Adipocyte (in vitro differentiated cells): ENCODE data around the gene E2F2.

Experiments used
- DNase-seq: peaks from one replicate; pipeline ENCODE4 v3.0.0-alpha.2; 2015; ENCODE audit warnings: low read depth
- H3K27me3 ChIP-seq: replicated peaks from 2 replicates; pipeline ENCODE4 v1.7.0; 2013; ENCODE audit warnings: mild to moderate bottlenecking, low read length, moderate library complexity; ENCODE audit not compliant: control insufficient read depth, insufficient read depth
- H3K36me3 ChIP-seq: 2 replicates; pipeline ENCODE4 v1.7.0; 2013; ENCODE audit warnings: low read length, mild to moderate bottlenecking, moderate library complexity; ENCODE audit not compliant: control insufficient read depth, insufficient read depth, severe bottlenecking
- H3K4me1 ChIP-seq: 2 replicates; pipeline ENCODE4 v1.7.0; 2013; ENCODE audit warnings: mild to moderate bottlenecking, low read length, moderate library complexity; ENCODE audit not compliant: control insufficient read depth, insufficient read depth
- H3K4me3 ChIP-seq: 2 replicates; pipeline ENCODE4 v1.7.0; 2013; ENCODE audit warnings: mild to moderate bottlenecking, low read length, moderate library complexity
- H3K9ac ChIP-seq: 2 replicates; pipeline ENCODE4 v1.7.0; 2013; ENCODE audit warnings: mild to moderate bottlenecking, low read length, moderate library complexity
- H3K9me3 ChIP-seq: 2 replicates; pipeline ENCODE4 v1.7.0; 2013; ENCODE audit warnings: mild to moderate bottlenecking, low read length, moderate library complexity; ENCODE audit not compliant: control insufficient read depth

Gene E2F2

DNA sequence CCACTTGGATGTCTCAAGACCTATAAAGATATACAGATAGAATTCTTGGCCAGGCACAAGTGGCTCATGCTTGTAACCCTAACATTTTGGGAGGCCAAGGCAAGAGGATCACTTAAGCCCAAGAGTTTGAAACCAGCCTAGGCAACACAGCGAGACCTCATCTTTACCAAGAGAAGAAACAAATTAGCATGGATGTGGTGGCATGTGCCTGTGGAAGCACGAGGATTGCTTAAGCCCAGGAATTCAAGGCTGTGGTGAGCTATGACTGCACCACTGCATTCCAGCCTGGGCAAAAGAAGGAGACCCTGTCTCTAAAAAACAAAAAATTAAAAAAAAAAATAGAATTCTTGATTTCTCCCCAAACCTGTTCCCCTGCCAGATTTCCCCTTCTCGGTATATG, 55.4 kb downstream of the E2F2 start:
- H3K4me1 ChIP-seq = peaks cover 84% of the 10 kb centered on the region
- H3K36me3 ChIP-seq = no peaks in the 10 kb centered on the region
- H3K9me3 ChIP-seq = no peaks in the 10 kb centered on the region
- no peaks in the 10 kb centered on the region for H3K27me3 ChIP-seq
- H3K4me3 ChIP-seq = no peak overlapping the region
- DNase-seq = peak; percentile 64
- H3K9ac ChIP-seq = peak overlapping the region; percentile 37

DNA sequence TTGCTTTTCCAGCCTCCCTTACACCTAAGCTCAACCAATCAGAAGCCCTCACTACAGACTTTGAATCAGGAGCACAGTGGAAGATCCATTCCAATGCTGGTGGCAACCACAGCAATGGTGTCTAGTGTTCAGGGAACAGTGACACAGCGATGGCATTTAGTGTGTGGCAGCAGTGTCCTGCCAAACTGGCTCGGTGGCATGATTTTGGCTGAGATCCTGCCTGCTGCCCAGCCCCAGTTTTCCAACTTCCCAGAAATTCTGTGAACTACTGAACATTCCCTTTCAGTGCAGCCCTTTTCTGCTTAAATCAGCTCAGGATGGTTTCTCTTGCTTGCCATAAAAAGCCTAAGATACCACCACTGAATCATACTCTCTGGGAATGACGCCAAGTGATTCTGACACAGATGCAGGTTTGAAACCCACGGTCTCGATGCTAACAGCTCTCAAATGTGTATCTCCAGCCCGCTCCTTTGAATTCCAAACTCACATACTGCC, 55.9 kb downstream of the E2F2 start:
- Histone ChIP-seq H3K4me3 (no peak overlapping the region), H3K27me3 (no peaks in the 10 kb centered on the region), H3K4me1 (peaks cover 84% of the 10 kb centered on the region), H3K36me3 (no peaks in the 10 kb centered on the region), H3K9me3 (no peaks in the 10 kb centered on the region), H3K9ac (peak overlapping the region; percentile 37)
- peak; percentile 88 for DNase-seq

DNA sequence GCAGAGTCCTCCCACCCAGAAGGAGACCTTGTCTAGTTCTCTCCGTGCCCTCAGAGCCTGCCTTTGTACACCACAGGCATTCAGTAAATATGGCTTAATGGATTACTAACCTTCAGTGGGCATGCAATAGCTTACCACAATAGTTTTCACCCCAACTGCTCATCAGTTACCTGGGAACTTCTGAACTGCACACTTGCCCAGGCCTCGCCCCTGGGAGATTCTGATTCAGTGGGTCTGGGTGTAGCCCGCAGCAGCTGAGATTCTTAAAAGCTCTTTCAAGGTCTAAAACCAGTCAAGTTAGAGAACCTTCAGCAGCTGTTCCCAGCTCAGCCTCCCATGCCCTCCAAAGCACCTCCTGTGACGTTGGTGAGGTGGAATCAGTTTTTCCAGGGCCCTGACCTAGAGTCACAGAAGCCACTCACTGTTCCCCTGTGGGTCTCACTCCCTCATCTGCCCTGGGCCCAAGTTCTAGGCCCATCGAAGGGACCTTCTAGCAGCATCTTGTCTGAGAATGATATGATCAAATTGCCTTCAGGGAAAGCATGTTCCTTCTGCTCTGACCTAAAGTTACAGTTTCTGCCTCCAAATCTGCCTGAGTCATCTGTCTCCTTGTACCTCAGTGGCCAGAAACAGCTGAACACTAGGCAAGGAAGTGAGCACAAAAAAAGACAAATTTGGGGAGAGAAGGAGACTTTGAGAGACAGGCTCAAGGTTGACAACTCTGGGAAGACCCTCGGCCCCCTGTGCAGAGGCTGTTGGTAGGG, 57.8 kb downstream of the E2F2 start:
- Histone ChIP-seq H3K4me1 (peaks cover 82% of the 10 kb centered on the region), H3K4me3 (no peak overlapping the region), H3K27me3 (no peaks in the 10 kb centered on the region), H3K9me3 (no peaks in the 10 kb centered on the region), H3K36me3 (no peaks in the 10 kb centered on the region), H3K9ac (peak overlapping the region; percentile 37)
- peak; percentile 71 for DNase-seq

DNA sequence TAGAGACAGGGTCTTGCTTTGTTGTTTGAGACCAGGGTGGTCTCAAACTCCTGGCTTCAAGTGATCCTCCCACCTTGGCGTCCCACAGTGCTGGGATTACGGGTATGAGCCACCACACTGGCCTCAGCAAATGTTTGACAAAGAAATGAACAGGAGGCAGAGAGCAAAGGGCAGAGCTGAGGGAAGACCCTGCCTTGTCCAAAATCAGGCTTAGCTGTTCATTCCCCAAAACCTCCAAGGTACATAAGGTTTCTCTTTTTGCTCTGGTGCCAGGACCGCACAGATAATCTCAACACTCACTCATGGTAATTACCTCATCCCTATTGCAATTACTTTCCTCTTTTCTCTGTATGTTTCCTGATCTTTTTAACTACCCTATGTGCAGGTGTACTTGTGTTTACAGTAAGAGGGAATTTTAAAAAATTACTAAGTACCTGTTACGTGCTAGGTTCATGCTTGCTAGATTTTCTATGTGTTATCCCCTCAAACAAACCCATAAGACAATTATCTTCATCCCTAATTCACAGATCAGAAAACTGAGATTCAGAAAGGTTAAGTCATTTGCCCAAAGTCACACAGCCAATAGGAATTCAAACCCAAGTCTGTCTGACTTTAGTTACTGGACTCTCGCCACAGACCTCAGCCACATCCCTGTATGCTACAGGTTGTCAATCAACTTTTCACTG, 58.5 kb downstream of the E2F2 start:
- Histone ChIP-seq H3K36me3 (no peaks in the 10 kb centered on the region), H3K4me3 (no peak overlapping the region), H3K9ac (peak overlapping the region; percentile 37), H3K9me3 (no peaks in the 10 kb centered on the region), H3K4me1 (peaks cover 85% of the 10 kb centered on the region), H3K27me3 (no peaks in the 10 kb centered on the region)
- DNase-seq = no peak

DNA sequence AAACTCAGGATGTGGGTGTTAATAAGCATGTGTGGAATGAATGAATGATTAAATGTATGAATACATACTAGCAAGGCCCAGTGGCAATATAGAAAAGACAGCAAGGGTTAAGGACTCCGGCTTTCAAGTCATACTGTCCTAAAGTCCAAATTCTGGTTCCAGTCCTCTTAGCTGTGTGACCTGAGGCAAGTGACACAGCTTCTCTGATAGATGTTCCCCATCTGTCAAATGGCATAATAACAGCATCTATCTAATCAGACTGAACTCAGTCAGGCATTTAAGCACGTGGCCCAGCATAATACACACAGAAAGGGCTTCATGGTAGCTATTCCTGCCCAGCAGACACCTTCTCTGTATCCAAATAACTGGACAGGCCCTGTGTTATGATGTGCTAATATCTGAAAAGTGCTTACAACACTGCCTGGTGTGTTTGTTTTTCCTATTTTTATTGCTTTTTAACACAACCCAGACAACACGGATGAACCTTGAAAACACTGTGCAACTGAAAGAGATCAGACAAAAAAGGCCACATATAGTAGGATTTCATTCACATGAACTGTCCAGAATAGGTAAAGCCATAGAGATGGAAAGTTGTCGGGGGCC, 59.5 kb downstream of the E2F2 start:
- H3K4me3 ChIP-seq = no peak overlapping the region
- no peaks in the 10 kb centered on the region for H3K9me3 ChIP-seq
- peaks cover 81% of the 10 kb centered on the region for H3K4me1 ChIP-seq
- H3K27me3 ChIP-seq = no peaks in the 10 kb centered on the region
- H3K9ac ChIP-seq = peak overlapping the region; percentile 36
- no peak for DNase-seq
- H3K36me3 ChIP-seq = no peaks in the 10 kb centered on the region

DNA sequence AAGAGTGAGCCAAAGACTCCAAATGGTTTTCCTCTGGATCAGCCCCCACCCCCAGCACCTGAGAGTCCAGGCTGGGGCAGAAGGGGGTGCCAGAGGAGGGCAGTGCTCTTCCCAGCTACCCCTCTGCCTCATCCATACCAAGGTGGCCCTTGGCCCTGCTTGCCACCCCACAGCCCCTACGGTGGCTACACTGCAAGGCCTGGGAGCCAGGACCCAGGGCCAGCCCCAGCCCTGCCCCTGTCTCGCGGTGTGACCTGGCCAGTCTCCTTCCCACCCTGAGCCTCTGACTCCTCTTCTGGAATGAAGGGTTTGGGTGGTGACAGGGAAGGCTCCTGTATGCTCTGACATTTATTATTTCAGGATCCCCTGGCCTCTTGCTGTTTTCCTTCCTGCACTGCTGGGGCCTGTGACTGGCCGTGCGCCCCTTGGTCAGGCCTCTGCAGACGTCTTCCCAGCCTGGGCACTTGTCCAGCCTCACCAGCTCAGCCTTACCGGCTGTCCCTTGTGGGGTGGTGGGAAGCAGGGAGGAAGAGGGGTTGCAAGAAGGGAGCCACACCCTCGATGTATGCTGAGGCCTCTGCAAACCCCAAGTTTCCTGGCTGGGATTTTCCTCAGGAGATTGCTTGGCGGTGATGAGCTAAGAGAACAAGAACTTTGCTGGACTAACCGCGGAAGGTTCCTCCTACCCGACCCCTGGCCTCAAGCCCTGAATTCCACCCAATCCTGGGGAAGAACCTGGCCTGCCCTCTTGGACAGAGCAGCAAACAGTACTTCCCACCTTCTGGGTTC, 60.6 kb downstream of the E2F2 start:
- Histone ChIP-seq H3K36me3 (no peaks in the 10 kb centered on the region), H3K9ac (peak overlapping the region; percentile 75), H3K27me3 (no peaks in the 10 kb centered on the region), H3K4me1 (peaks cover 70% of the 10 kb centered on the region), H3K9me3 (no peaks in the 10 kb centered on the region), H3K4me3 (no peak overlapping the region)
- DNase-seq = peak; percentile 24

DNA sequence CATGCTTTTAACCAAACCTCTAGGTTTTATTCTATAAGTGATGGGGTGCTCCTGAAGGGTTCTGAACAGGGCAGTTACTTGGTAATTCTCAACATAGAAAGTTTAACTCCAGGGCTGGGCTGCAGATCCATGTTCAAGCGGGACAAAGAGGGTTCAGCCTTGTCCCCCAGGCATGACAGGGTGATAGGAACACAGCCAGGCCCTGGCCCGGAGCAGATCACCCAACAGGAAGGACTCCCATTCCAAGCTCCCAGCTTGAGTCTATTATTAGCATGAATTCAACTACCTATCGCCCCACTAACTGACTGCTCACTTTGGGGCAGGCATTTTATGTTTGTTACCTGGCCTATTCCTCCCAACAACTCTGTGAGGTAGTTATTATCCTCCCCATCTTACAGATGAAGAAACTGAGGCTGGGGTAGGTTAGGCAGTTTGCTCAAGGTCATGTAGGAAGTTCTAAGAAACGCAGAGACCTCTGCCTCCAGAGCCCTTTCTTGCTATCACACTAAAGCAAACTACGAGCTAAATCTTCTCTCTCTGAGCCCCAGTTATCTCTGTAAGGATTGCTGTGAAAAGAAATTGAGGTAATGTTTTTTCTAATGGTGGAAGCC, 61.6 kb downstream of the E2F2 start:
- H3K9me3 ChIP-seq = no peaks in the 10 kb centered on the region
- peaks cover 61% of the 10 kb centered on the region for H3K4me1 ChIP-seq
- no peak overlapping the region for H3K4me3 ChIP-seq
- no peak for DNase-seq
- no peaks in the 10 kb centered on the region for H3K36me3 ChIP-seq
- peak overlapping the region; percentile 75 for H3K9ac ChIP-seq
- H3K27me3 ChIP-seq = no peaks in the 10 kb centered on the region

DNA sequence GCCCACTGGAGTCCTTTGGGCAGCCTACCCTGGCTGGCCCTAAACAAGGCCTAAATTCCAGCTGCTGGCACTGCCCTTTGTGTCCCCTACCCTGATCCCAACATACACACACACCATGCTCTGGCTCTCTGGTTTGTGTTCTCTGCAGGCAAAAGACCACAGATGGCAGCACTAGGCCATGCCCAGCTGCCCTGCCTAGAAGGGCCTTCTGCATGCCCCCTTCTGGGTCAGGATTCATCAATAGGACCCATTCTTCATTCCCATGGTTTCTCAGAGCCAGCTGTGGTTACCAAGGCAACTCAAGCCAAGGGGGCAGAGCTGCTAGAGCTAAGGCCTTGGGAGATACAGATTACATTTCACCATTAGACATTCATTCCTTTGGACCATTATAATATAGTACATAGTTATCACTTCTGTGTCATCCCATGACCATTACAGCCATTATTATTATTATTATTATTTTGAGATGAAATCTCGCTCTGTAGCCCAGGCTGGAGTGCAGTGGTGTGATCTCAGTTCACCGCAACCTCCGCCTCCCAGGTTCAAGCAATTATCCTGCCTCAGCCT, 64.5 kb downstream of the E2F2 start:
- Histone ChIP-seq H3K36me3 (no peaks in the 10 kb centered on the region), H3K4me1 (peaks cover 44% of the 10 kb centered on the region), H3K9ac (no peak overlapping the region), H3K9me3 (no peaks in the 10 kb centered on the region), H3K27me3 (no peaks in the 10 kb centered on the region), H3K4me3 (no peak overlapping the region)
- DNase-seq = no peak

DNA sequence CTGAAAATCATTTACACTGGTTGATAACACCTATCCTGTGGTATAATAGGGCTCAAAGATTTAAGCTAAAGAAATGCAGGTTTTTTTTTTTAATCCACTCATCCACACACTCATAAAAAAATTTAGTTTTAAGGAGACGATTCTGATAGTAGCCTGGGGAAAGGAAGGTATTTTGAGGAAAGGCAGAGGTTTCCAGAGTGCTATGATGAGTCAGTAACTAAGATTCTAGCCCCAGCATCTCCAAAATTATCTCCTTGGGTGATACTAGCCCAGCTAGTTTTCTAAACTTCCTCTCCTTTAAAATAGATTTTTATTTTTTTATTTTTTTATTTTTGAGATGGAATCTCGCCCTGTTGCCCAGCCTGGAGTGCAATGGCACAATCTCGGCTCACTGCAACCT, 67.7 kb downstream of the E2F2 start:
- H3K4me1 ChIP-seq = peaks cover 17% of the 10 kb centered on the region
- H3K27me3 ChIP-seq = no peaks in the 10 kb centered on the region
- H3K9ac ChIP-seq = no peak overlapping the region
- no peak for DNase-seq
- peaks cover 5% of the 10 kb centered on the region for H3K36me3 ChIP-seq
- no peak overlapping the region for H3K4me3 ChIP-seq
- no peaks in the 10 kb centered on the region for H3K9me3 ChIP-seq

DNA sequence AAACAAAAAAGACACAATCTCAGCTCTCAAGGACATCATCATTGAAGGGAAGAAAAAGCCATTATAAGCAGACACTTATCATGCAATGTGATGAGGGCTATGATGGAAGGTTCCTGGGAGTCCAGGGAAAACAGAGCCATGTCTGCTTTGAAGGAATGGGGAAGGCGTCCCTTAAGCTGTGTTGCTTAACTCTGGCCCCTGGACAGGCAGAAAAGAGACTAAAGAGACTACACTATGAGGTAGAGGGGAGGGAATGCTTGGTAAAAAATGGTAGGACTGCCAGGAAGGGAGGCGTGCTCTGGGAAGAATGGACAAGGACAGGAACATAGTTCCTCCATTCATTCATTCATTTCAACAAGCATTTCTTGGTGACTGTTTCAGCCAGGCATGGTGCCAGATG, 68.3 kb downstream of the E2F2 start:
- Histone ChIP-seq H3K4me3 (no peak overlapping the region), H3K9ac (no peak overlapping the region), H3K27me3 (no peaks in the 10 kb centered on the region), H3K9me3 (no peaks in the 10 kb centered on the region), H3K4me1 (peaks cover 13% of the 10 kb centered on the region), H3K36me3 (peaks cover 7% of the 10 kb centered on the region)
- no peak for DNase-seq
